NCI-H2107 treated with DMSO at 0.1 percent for 48 hours (cell line): Measurements from ENCODE around the gene NAGK.
"Not testable (repeated sequence)": the region's sequence is repeated elsewhere in the genome, so short reads cannot be mapped to it uniquely, and the experiment has no call there.

Source experiments
- DNase-seq: peaks from one replicate; lab custom pipeline; 2025; ENCODE audit not compliant: unreplicated experiment; lab: John Stamatoyannopoulos, UW

The NAGK gene

DNA sequence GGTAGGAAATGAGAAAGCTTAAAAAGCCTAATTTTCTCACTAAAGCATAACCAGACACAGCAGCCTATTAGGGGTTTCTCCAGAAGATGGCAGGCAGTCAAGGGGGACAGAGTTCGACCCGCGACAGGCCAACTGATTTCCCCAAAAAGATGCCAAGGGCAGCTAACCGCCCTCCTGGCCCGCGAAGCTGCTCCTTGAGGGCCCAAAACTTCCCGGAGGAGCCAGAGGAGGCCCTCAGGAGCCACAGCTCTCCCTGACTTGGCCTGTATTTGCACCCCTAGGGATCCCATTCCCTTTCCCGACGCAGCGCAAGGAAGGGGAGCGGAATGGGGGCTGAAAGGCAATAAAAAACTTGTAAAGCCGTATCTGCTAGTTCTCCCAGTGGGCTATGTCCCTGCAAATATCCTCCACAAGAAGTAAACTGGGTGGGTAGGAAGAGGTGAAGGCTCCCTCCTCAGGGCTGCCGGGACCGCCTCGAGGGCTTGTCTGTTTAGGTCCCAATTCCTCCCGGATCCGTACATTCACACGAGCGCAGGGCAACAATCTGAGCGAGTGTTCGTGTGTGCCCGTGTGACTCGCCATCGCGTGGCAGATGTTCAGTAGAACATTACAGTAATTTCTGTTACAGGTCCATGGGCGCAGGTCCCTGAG is 756 bp upstream of the NAGK start:
- DNase-seq = no peak

DNA sequence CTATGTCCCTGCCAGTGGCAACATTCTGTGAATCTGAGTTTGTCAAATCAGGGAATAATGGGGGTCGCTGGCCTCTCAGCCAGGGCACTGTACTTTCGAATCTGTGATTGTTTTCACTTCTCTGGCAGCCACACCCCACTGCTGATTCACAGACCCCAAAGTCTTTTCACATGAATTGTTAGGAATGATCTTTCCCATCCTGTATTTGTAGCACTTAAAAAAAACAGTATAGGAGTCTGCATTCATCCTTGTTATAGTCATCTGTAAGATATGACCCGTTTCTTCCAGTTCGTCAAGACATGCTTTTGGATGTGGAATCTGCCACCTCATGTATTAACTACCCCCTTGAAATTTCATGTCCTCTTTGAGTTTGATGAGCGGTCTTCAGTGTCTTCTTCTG is 928 bp downstream of the NAGK start:
- no peak for DNase-seq

DNA sequence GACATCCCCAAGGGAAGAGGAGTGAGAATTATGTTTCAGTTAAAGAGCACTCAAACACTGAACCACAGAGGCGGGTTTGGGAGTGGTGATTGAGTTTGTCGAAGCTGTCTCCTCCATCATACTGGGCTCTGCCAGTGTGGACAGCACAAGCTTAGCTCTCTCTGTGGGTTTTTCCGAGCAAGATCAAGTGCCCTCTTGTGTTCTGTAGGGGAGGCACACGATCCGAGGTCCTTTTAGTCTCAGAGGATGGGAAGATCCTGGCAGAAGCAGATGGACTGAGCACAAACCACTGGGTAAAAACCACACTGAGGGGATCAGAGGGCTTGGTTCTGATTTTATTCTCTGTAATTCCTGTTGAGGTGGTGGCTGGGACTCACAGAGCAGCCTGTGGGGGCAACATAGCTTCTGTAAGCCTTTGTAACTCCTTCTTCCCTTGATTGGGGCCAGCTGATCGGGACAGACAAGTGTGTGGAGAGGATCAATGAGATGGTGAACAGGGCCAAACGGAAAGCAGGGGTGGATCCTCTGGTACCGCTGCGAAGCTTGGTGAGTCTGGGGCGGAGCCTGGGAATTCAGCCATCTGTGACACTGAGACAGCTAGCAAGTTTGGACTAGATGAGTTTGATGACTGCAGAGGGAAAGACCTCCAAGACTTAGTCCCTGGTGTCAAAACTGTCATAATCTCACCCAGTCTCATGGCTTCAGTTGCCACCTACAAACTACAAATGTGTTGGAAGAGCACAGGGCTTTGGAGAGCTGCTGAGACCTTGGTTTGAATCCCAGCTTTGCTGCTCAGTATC is 2.0 kb downstream of the NAGK start:
- DNase-seq = no peak

DNA sequence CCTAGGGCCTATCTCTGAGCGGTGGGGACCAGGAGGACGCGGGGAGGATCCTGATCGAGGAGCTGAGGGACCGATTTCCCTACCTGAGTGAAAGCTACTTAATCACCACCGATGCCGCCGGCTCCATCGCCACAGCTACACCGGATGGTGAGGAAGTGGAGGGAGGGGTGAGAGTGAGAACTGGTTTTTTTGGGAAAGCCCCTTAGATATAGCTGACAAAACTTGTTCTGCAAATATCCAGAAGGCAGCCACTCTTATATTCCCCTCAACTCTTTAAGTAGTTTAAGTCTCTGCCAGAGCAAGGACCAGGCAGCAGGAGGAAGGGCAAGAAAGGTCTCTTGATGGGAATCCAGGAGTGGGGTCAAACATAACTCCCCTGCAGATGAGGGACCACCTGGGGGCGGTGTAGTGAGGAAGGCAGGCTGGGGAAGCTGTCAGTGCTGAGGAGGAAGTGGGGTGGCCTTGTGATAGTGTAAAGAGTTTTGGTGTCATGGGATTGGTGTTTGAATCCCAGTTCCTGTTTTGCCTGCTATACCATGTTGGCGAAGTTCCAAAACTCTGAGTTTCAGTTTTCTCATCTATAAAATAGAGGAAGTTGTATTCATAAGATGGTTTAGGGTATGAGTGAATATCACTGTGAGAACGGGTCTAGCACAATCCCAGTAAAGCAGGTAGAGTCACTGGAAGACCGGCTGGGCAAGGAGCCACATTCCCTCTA is 3.4 kb downstream of the NAGK start:
- no peak for DNase-seq

DNA sequence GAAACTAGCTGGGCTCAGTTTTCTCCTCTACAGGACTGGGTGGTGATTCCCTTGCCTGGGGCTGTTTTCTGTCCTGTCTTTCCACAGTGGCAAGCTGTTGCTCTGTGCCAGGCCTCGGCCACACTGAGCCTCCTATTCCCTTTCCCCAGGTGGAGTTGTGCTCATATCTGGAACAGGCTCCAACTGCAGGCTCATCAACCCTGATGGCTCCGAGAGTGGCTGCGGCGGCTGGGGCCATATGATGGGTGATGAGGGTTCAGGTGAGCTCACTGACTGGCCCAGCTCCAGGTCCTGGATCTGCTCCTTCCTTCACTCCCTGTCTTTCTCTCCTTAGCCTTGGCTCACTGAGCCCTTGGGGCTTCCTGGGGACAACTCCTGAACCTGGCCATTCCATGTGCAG is 4.0 kb downstream of the NAGK start:
- DNase-seq = no peak

DNA sequence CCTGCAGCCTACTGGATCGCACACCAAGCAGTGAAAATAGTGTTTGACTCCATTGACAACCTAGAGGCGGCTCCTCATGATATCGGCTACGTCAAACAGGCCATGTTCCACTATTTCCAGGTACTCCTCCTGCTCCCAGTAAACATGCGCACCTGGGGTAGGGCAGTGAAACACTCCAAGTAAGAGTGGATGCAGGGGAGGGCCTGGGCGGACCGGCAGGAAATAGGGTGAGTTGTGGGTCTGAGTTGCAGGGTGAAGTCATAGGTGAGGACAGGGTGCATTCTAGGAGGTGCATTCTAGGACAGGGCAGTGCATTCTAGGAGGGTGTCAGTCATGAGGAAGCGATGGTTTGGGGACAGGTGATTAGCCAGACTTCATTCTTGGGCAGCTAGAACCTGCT is 5.0 kb downstream of the NAGK start:
- no peak for DNase-seq

DNA sequence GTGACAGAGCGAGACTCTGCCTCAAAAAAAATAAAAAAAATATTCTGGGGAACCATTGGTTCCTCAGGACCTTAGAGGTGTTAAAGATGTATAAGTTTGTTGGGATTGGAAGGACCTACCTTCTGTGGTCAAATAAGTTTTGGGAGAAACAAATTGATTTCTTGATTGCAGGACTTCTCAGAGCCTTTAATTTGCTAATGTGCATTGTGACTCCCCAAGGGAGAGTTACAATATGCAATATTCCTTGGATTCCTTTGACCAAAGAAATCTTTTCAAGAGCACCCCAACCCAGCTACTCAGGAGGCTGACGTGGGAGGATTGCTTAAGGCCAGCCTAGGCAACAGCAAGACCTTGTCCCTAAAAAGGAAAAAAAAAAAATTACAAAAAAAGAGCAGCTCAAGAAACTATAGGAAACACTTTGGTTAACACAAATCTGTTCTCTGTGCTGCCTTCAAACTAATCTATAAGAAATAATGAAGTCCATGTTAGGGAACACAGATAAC is 6.5 kb downstream of the NAGK start:
- DNase-seq = no peak

DNA sequence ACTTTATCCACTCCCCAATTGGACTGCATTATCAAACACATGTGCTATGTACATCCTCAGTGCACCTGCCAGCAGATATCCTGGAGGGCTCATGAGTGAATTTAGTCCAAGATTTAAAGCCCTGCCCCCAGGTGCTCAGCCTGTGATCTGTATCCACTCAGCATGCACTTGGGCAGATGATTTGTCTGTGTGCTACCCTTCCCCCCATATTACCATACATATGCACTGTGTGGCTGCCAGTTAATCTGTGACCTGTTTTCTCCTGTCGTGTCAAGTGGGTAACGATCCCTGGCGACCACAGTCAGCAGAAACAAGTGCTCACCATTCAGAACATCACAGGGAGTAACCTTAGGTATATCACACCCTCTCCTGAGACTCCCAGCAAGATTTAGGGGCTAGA is 10.2 kb downstream of the NAGK start:
- peak; percentile 12 for DNase-seq

DNA sequence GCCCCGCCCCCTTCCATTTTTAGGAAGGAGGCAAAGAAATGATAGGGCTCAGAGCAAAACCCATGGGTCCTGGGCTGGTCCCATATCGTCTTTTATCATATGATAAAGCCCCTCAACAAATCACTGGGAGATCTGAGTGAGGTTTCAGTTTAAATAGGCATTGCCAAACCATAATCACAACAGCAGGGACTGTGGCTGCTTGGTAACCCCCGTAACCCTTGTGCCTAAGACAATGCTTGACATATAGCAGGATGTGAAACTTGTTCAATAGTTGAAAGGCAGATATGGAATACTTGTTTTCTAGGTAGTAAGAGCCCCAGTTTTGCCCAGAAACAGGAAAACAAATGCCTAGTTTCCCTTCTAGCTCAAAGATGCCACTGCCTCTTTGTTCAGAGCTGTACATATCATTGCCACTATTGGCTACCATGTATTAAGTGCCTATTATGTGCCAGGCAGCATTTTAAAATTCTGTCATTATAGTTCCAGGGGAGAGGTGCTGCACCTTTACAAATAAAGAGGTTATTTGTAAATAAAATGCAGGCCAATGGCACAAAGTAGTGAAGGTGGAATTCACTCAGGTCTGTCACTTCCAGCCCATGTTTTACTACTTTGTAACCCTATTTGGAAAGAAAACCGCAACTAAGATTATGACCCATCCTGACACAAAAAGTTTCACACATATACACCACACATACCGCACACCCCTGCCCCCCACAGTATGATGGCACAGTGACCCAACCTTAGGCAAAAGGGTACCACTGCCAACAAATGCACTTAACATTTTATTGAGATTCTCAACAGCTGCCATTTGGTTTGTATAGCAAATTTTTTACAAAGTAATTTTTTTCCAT is 14.2 kb downstream of the NAGK start:
- no peak for DNase-seq

DNA sequence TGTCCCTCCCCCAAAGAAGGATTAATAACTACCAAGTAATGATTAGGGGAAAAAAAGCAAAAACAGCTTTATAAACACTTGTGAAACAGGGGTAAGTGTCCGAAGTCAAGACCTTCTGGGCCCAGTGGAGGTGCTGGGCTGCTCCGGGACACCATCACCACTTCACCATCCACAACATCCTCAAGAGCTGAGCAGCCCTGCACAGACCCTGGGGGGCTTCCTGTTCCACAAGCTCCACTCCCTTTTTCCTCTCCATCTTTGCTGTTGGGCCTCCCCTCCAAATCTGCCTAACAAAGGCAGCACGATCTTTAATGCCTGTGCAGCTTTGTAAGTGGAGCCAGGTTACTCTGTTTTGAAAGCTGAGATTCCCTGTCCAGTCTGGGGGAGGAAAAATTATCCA is 14.8 kb downstream of the NAGK start:
- DNase-seq = not testable (repeated sequence)

DNA sequence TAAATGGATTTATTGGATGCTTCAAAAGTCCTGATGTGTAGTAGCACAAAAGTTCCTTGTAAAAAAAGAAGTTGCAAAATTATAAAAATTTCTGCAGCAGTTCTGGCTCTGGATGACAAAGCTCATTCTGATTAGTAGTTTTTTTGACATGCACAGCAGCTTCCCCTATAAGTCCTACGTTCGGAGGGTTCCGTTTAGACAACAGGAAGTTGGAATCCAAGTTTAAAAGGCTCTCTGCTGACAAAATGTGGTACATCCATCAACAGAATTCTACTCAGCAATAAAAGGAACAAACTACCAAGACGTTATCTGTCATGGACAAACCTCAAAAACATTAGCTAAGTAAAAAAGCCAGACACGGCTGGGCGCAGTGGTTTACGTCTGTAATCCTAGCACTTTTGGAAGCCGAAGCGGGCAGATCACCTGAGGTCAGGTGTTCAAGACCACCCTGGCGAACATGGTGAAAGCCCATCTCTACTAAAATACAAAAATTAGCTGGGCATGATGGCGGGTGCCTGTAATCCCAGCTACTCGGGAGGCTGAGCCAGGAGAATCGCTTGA is 15.4 kb downstream of the NAGK start:
- not testable (repeated sequence) for DNase-seq

DNA sequence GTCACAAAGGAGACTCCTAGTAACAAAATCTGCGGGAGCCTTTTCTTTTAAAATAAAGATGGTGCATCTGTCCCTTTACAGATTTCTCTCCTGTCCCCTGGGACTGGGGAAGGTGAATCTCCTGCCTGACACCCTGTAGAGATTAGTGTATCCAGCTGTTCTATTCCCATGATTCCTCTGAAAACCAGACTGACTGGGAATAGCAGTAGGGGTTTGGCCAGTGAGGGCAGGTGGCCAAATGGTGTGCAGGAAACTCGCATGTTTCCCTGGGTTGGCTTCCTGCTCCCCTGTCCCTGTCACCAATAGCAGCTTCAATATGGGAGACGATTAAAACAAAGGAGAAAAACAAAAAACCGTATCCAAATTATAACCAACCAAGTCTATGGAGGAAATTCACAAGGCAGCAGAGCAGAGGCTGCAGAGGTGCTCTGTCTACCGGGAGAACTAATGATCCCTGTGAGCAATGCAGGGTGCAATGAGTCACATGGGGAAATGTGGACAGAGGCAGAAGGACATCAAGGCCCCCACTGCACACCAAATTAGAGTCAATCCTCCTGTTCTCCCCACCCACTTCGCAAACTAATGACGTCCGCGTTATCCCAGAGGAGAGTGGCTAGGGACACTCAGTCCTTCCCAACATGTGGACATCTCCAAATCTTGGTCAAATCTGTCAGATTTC is 17.0 kb downstream of the NAGK start:
- DNase-seq = not testable (repeated sequence)

DNA sequence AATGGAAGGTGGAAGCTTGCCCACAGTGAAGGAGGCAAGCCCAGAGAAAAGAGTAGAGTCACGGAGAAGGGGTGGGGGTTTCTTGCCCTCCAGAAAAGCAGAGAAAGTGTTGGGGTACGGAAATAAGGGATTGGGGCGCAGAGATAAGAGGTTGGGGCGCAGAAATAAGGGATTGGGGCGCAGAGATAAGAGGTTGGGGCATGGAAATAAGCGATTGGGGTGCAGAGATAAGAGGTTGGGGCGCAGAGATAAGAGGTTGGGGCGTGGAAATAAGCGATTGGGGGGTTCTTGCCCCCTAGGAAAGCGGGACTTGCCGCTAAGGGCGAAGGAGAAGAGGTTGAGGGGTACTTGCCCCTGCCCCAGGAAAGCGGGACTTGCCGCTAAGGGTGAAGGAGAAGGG is 21.0 kb downstream of the NAGK start:
- DNase-seq = not testable (repeated sequence)

DNA sequence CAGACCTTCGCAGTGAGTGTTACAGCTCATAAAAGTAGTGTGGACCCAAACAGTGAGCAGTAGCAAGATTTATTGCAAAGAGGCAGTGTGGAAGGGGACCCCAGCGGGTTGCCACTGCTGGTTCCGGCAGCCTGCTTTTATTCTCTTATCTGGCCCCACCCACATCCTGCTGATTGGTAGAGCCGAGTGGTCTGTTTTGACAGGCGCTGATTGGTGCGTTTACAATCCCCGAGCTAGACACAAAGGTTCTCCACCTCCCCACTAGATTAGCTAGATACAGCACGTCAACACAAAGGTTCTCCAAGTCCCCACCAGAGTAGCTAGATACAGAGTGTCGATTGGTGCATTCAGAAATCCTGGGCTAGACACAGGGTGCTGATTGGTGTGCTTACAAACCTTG is 23.4 kb downstream of the NAGK start:
- not testable (repeated sequence) for DNase-seq

DNA sequence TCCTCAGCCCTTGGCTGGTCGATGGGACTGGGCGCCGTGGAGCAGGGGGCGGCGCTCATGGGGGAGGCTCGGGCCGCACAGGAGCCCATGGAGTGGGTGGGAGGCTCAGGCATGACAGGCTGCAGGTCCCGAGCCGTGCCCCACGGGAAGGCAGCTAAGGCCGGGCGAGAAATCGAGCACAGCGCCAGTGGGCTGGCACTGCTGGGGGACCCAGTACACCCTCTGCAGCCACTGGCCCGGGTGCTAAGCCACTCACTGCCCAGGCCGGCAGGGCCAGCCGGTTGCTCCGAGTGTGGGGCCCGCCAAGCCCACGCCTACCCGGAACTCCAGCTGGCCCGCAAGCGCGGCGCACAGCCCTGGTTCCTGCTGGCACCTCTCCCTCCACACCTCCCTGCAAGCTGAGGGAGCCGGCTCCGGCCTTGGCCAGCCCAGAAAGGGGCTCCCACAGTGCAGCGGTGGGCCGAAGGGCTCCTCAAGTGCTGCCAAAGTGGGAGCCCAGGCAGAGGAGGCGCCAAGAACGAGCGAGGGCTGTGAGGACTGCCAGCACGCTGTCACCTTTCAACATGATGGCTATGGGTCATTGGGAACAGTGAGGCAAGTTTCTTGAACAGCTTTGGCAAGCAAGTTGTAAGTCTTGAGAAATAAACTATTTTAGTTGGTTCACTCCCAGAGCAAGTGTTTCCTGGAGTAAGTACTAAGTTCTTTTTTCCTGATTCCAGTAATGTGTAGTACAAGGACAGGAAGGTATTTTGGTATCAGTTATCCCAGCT is 24.2 kb downstream of the NAGK start:
- not testable (repeated sequence) for DNase-seq

DNA sequence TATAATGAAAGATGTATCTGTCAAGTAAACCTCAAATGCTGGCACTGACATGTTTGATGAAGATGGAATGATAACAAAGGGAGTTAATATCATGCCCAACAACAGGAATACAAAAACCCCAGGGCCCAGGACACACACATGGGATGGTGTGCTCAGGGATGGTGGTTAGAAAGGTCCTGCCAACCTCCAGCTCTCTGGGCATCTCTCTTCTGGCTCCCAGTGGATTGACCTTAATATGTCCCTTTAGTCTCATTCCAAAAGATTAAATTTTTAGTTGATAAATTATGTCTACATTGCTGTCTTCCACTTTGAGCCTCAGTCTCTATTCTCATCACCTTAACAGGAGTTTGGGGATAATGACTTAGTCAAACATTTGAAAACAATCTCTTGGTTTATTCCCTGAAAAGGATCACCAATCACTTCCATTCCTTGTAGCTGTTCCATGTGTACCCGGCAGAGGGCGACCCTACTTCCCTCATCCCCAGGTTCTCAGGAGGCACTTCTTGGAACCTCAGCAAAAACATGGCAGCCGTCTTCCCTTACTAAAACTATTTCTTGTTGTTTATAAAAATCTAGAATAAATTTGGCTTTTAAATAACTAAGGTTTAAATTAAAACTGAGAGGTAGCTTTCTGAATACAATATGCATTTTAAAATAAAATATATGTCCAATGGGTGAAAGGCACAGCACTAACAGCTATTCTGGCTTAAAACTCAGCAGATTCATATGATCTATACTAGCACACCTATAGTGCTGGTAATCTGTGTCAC is 31.9 kb downstream of the NAGK start:
- DNase-seq = peak; percentile 44

DNA sequence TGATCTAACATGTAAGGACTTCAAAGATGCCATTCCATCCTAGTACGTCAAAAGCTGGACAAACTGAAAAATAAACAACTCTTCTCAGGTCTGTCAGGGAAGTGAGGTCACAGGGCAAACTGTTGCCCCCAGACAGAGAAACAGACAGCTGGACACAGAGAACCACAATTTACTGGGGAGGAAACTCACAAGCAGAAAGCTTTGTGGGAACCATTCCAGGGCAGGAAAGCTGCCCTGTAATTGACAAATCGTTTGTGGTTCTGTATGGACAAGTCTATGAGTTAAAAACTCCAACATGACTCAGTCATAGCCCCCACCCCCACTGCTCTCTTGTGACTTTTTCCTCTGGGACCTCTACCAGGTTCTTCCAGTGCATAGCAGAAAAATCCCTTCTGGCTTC is 33.2 kb downstream of the NAGK start:
- DNase-seq = no peak

DNA sequence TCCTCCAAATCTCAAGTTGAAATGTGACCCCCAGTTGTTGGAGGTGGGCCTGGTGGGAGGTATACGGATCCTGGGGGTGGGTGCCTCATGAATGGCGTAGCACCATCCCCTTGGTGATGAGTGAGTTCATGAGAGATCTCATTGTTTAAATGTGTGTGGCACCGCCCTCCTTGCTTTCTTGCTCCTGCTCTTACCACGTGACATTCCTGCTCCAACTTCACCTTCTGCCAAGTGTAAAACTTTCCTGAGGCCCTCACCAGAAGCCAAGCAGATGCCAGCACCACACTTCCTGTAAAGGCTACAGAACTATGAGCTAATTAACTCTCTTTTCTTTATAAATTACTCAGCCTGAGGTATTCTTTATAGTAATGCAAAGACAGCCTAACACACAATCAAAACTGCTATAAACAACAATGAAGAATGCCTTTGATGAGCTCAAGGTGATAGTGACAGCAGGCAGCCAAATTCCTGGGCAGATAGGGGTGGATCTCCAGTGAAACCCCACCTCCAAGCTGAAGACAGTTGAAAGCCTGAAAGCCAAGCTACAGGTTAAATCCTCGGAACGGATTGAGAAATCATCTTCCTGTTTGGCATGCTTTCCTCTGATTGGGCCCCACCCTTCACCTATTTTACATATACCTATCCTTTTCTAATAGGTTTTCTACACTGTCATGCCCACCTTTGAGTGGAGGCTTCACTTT is 34.7 kb downstream of the NAGK start:
- no peak for DNase-seq
